ENCODE measurements around the gene TEN1.

TEN1 gene

GRCh38 chr17:75979705-75980187 lies 706 bp downstream of the TEN1 start:
- DNase-seq, result no peak

GRCh38 chr17:75980188-75981018 lies 1.4 kb downstream of the TEN1 start:
- DNase-seq, result no peak

DNA sequence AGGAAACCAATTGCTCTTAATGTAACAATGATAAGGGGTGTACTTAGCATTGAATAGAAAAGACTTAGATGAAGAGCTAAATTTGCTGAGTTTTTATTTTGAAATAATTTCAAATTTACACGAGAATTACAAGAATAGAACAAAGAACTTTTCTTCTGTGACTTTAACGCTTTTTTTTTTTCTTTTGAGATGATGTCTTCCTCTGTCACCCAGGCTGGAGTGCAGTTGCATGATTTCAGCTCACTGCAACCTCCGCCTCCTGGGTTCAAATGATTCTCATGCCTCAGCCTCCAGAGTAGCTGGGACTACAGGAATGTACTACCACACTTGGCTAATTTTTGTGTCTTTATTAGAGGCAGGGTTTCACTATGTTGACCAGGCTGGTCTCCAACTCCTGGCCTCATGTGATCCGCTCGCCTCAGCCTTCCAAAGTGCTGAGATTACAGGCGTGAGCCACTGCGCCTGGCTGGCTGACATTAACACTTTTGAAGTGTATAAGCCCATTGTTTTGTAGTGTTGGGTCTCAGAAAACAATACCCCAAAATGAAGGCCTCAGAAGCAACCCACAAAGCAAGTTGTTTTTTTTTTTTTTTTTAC lies 2.1 kb downstream of the TEN1 start:
- DNase-seq, result no peak

GRCh38 chr17:75983501-75984181 lies 4.6 kb downstream of the TEN1 start:
- no peak for DNase-seq

GRCh38 chr17:75985986-75986385 lies 6.9 kb downstream of the TEN1 start:
- no peak for DNase-seq

DNA sequence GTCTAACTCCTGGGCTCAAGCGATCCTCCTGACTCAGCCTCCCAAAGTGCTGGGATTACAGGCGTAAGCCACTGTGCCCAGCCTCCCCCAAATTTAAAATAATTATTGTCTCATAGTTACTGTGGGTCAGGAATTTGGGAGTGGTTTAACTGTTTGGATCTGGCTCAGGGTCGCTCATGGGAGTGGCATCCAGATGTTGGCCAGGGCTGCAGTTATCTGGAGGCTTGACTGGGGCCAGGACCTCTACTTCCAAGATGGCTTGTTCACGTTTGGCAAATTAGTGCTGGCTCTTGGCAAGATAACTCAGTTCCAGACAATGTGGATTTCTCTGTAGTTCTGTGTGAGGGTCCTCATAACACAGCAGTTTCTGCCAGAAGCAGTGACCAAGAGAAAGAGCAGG lies 8.0 kb downstream of the TEN1 start:
- no peak for DNase-seq

GRCh38 chr17:75991396-75991795 lies 12.4 kb downstream of the TEN1 start:
- no peak for DNase-seq

- DNase-seq, result no peak
These were observed 15.8 kb downstream of the TEN1 start for GRCh38 chr17:75994802-75995370.

GRCh38 chr17:75995385-75995925 lies 16.4 kb downstream of the TEN1 start:
- DNase-seq, result no peak

- no peak for DNase-seq
These were observed 17.9 kb downstream of the TEN1 start for GRCh38 chr17:75996665-75997590.

GRCh38 chr17:75998327-75998795 lies 19.3 kb downstream of the TEN1 start:
- DNase-seq, result no peak

- DNase-seq, result peak; percentile 38
These were observed 21.1 kb downstream of the TEN1 start for GRCh38 chr17:76000016-76000754.

GRCh38 chr17:76000755-76001521 lies 21.9 kb downstream of the TEN1 start, which contains the start of gene CDK3:
TSS of gene CDK3 (plus strand) at chr17:76000855. CDS start at chr17:76001426, 571 bp downstream.
- no peak for DNase-seq

- no peak for DNase-seq
These were observed 23.1 kb downstream of the TEN1 start for GRCh38 chr17:76002100-76002499.

DNA sequence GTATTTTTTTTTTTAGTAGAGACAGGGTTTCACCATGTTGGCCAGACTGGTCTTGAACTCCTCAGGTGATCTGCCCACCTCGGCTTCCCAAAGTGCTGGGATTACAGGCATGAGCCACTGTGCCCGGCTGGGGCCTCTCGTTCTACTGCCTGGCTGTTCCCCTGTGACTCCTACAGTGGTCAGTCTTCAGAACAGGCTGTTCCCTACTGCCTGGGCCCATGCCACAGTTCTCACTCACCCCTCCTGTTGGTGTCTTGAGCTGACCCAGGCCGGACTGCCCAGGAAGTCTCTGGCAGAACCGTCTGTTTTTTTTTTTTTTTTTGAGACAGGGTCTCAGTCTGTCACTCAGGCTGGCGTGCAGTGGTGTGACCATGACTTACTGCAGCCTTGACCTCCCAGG lies 24.9 kb downstream of the TEN1 start:
- no peak for DNase-seq

- DNase-seq, result no peak
These were observed 25.8 kb downstream of the TEN1 start for GRCh38 chr17:76004750-76005262.

- DNase-seq, result peak; percentile 95
These were observed 26.5 kb downstream of the TEN1 start for GRCh38 chr17:76005263-76006149.

- no peak for DNase-seq
These were observed 28.2 kb downstream of the TEN1 start for GRCh38 chr17:76007131-76007849.

Data from NCI-H1694 treated with DMSO at 0.1 percent for 48 hours (cell line).